NCI-H82 treated with DMSO at 0.1 percent for 48 hours (cell line): ENCODE data around the gene DCBLD2.

Experiments
- DNase-seq: peaks from one replicate; lab custom pipeline; 2025; ENCODE audit not compliant: unreplicated experiment; lab: John Stamatoyannopoulos, UW

The DCBLD2 gene

DNA sequence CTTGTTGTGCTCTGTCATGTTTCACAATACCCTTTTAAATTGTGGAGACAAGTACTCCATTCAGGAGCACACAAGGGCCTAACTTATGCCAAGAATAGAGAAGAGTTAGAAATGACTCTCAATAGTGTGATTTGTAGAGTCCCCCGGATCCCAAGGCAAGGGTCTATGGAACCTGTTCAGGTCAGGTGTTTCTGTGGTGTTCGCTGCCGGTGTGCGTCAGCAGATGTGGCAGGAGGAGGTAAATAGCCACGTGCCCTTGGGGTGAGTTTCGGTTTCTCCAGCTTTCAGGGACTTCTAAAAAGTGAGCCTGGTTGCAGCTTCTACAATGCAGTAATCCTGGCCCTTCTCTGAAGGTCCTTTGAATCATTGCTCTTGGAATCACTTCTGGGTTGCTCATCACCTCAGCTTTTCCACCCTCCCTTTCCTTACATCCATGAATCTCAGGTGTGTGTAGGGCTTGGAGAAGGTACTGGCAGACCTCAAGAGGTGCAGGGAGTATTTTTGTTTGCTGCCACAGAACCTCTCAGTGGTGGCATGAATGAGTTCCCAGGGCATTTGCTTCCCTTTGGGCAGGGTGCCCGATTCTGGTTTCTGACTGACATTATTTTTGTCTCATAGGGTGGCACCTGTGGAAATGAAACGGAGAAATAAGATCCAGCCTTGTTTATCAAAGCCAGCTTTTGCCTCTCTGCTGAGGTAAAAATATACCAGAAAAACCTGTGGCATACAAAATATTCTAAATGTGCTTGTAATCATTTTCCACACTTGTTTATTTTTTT is 131.0 kb downstream of the DCBLD2 start:
- no peak for DNase-seq

GRCh38 chr3:98769448-98769847 is 132.0 kb downstream of the DCBLD2 start:
- DNase-seq: no peak

- no peak for DNase-seq
Observed at GRCh38 chr3:98768961-98769360, 132.5 kb downstream of the DCBLD2 start.

- DNase-seq: no peak
Observed at GRCh38 chr3:98766924-98767323, 134.6 kb downstream of the DCBLD2 start.

- DNase-seq: no peak
Observed at GRCh38 chr3:98765721-98766120, 135.8 kb downstream of the DCBLD2 start.

- DNase-seq: no peak
Observed at GRCh38 chr3:98764472-98764884, 137.0 kb downstream of the DCBLD2 start.

DNA sequence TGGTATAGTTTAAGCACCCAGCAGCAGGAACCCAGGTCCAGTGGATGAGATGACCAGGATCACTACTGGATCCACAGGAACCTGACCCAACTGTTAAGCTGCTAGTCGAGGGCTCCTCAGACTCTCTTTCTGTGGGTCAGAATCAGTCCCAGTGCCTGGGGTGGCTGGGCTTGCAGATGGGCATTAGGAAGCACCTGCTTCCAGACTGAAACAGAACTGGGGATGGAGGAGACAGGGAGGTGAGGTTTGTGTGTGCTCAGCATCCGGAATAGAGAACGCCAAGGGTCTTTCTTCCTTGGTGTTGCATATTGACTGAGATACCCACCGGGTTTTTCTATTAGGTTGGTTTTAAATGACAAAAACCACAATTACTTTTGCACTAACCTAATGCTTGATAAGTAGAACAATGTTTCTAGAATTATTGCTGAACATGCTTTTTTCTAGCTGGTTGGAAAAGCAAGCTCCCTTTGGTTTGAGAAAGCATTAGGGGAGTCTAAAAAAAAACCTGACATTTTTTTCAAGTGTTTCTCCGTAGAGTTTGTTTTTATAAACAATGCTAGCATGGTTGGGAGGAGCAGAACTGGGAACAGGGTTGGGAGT is 137.6 kb downstream of the DCBLD2 start:
- DNase-seq: no peak

DNA sequence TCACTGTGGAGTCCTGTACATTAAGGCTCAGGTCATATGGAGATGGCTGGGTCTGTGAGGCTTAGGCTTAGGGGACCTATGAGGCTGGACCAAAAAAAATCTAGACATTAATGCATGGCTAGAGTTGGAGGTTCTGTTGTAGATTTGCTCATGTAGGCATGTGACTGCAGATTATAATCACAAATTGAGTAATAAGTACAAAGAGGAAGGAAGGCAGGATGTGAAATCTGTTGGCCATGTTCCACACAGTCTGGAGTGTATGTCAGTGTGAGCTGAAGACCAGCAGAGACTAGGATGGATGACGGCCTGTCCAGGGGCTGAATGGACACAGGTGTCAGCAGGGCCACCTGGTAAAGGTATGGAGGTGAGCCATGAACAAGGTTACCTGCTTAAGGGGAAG is 138.4 kb downstream of the DCBLD2 start, which contains the start of gene ST3GAL6:
Gene ST3GAL6, plus strand, starts transcription at position 265 of the 400 bp plus-strand sequence. CDS start 5,101 bp downstream, outside the sequence.
- no peak for DNase-seq

GRCh38 chr3:98761643-98762229 is 139.8 kb downstream of the DCBLD2 start:
- no peak for DNase-seq

DNA sequence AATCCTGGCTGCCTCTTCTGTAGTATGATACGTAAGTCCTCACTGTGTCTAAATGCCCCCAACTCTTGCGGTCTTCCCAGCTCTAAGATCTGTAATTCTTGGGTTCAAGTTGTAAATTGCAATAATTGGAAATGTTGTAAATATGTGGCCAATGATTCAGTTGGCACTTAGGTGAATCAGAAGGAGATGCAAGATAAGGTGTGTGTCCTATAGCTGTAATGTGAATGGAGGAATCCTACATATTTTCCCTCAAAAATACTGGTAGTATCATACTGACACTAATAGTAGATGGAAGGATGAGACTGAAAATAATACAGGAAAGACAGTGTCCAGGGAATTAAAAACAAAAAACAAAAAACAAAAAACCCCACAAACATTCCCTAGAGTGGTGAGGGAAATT is 141.9 kb downstream of the DCBLD2 start:
- DNase-seq: no peak

GRCh38 chr3:98755601-98756000 is 145.9 kb downstream of the DCBLD2 start:
- DNase-seq: no peak

GRCh38 chr3:98754483-98754882 is 147.0 kb downstream of the DCBLD2 start:
- DNase-seq: no peak

GRCh38 chr3:98750276-98750919 is 151.1 kb downstream of the DCBLD2 start:
- DNase-seq: no peak

DNA sequence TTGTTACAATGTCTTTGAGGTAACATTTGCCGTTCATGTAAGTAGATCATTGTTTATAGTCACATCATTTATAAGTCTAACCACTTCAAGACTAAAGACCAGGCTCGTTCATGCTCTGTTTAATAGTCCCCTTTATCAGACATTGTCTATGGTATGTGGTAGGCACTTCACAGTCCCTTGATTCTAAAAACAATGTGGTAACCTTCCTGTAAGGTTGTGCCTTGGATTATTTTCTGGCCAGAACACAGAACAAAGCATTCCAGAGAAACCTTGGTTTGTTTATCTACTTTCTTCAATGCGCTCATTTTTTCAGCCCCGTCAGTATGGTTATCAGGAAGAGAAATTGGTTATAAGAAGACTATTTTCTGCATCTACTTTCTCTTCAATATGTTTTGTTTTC is 154.6 kb downstream of the DCBLD2 start:
- no peak for DNase-seq

GRCh38 chr3:98746122-98746521 is 155.4 kb downstream of the DCBLD2 start:
- DNase-seq: no peak
